ENCODE data around the gene VSX1. TPM values are rescaled to one million over a fixed set of nuclear protein-coding genes. Genes with fewer than 3 reads are reported as not detected.

The VSX1 gene
- total RNA-seq, 1 experiment from 2014 or later = not detected

- intact Hi-C loops (cut with micrococcal nuclease; ENCODE audit: unreplicated experiment) = no loop called here
- Histone ChIP-seq H3K4me3 (ENCODE audit: low read depth, low read length, poor library complexity, severe bottlenecking) (no peak overlapping the region), H3K27me3 (replicated peaks; ENCODE audit: insufficient read depth, low read depth, low read length, poor library complexity) (no peaks in the 10 kb centered on the region), H3K27ac (ENCODE audit: low read depth, low read length, poor library complexity, severe bottlenecking) (no peak overlapping the region), H3K9me3 (ENCODE audit: low read depth, low read length, poor library complexity, severe bottlenecking) (no peaks in the 10 kb centered on the region), H3K36me3 (ENCODE audit: insufficient read depth, low read length, poor library complexity, severe bottlenecking) (no peaks in the 10 kb centered on the region), H3K4me1 (ENCODE audit: insufficient read depth, low read length, poor library complexity, severe bottlenecking) (peaks cover 26% of the 10 kb centered on the region)
- CTCF ChIA-PET = no interaction called here
- TF ChIP-seq EZH2 (IDR thresholded peaks at IDR 0.05; ENCODE audit: borderline replicate concordance, low read depth, low read length, poor library complexity, severe bottlenecking) = no peak
- no peak for TF ChIP-seq CTCF (conservative IDR thresholded peaks at IDR 0.05; ENCODE audit: low read depth, low read length)
- no peak for DNase-seq (ENCODE audit: low spot score)
- BruUV-seq (replicated peaks) = no TSS peak
- POLR2A ChIA-PET (ENCODE audit: low non-redundant PET) = no interaction called here
Observed at GRCh38 chr20:25031241-25031640, 50.7 kb downstream of the VSX1 start.

- Histone ChIP-seq H3K27ac (ENCODE audit: low read depth, low read length, poor library complexity, severe bottlenecking) (no peak overlapping the region), H3K4me3 (ENCODE audit: low read depth, low read length, poor library complexity, severe bottlenecking) (no peak overlapping the region), H3K27me3 (replicated peaks; ENCODE audit: insufficient read depth, low read depth, low read length, poor library complexity) (no peaks in the 10 kb centered on the region), H3K4me1 (ENCODE audit: insufficient read depth, low read length, poor library complexity, severe bottlenecking) (peaks cover 22% of the 10 kb centered on the region), H3K9me3 (ENCODE audit: low read depth, low read length, poor library complexity, severe bottlenecking) (no peaks in the 10 kb centered on the region), H3K36me3 (ENCODE audit: insufficient read depth, low read length, poor library complexity, severe bottlenecking) (no peaks in the 10 kb centered on the region)
- no peak for TF ChIP-seq CTCF (conservative IDR thresholded peaks at IDR 0.05; ENCODE audit: low read depth, low read length)
- TF ChIP-seq EZH2 (IDR thresholded peaks at IDR 0.05; ENCODE audit: borderline replicate concordance, low read depth, low read length, poor library complexity, severe bottlenecking) = no peak
- DNase-seq (ENCODE audit: low spot score) = no peak
- POLR2A ChIA-PET (ENCODE audit: low non-redundant PET) = no interaction called here
- intact Hi-C loops (cut with micrococcal nuclease; ENCODE audit: unreplicated experiment) = no loop called here
- BruUV-seq (replicated peaks) = no TSS peak
- CTCF ChIA-PET = no interaction called here
Observed at GRCh38 chr20:25030649-25031207, 51.2 kb downstream of the VSX1 start.

GRCh38 chr20:25030007-25030648 is 51.8 kb downstream of the VSX1 start:
- no TSS peak for BruUV-seq (replicated peaks)
- POLR2A ChIA-PET (ENCODE audit: low non-redundant PET) = no interaction called here
- Histone ChIP-seq H3K27me3 (replicated peaks; ENCODE audit: insufficient read depth, low read depth, low read length, poor library complexity) (no peaks in the 10 kb centered on the region), H3K9me3 (ENCODE audit: low read depth, low read length, poor library complexity, severe bottlenecking) (no peaks in the 10 kb centered on the region), H3K36me3 (ENCODE audit: insufficient read depth, low read length, poor library complexity, severe bottlenecking) (no peaks in the 10 kb centered on the region), H3K4me3 (ENCODE audit: low read depth, low read length, poor library complexity, severe bottlenecking) (no peak overlapping the region), H3K4me1 (ENCODE audit: insufficient read depth, low read length, poor library complexity, severe bottlenecking) (peaks cover 20% of the 10 kb centered on the region), H3K27ac (ENCODE audit: low read depth, low read length, poor library complexity, severe bottlenecking) (no peak overlapping the region)
- CTCF ChIA-PET = no interaction called here
- intact Hi-C loops (cut with micrococcal nuclease; ENCODE audit: unreplicated experiment) = no loop called here
- TF ChIP-seq EZH2 (IDR thresholded peaks at IDR 0.05; ENCODE audit: borderline replicate concordance, low read depth, low read length, poor library complexity, severe bottlenecking) (no peak), CTCF (conservative IDR thresholded peaks at IDR 0.05; ENCODE audit: low read depth, low read length) (no peak)
- DNase-seq (ENCODE audit: low spot score) = no peak

Data from A673 (cell line).